ENCODE measurements around the gene DHX35.

DHX35 gene

DNA sequence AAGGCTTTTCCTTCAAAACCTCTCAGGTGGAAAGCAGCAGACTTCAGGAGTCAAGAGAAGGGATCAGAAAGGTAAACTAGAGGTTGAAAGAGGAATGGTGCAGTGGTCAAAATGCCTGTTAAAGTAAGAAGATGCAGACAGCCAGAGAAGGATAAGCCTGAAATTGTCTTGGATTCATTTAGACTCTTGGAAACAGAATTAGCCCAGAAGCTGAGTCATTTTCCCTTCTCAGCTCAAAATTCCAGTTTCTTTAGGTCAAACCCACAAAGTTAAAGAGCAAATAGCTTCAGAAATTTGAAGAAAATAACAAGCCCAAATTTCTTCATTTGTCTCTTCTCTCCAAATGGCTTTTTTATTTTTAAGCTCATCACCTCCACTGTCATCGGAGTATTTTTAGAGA is 73.9 kb downstream of the DHX35 start:
- DNase-seq (ENCODE audit: low read depth), result no peak
- in situ Hi-C loops (cut with HindIII; ENCODE audit: low sequenced_read_pairs), result no loop called here

DNA sequence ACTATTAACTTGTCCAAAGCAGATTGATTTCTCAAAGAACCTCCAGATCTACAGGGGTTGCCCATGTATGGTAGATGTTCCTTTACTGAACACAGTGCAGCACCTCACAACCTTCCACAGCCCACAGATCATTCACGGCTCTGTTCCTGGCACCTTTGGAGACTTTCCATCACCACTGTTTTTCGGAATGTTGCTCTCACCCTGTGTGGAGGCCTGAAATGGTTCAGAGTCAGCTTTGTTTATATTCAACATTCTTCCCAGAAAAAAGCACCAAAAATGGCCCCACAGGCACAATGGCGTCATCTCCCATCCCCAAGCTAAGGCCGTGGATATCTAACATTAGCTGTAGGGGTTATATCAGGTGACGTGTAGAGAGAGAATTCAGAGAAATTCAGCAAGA is 74.7 kb downstream of the DHX35 start:
- in situ Hi-C loops (cut with HindIII; ENCODE audit: low sequenced_read_pairs), result no loop called here
- TF ChIP-seq, protein P1, sequence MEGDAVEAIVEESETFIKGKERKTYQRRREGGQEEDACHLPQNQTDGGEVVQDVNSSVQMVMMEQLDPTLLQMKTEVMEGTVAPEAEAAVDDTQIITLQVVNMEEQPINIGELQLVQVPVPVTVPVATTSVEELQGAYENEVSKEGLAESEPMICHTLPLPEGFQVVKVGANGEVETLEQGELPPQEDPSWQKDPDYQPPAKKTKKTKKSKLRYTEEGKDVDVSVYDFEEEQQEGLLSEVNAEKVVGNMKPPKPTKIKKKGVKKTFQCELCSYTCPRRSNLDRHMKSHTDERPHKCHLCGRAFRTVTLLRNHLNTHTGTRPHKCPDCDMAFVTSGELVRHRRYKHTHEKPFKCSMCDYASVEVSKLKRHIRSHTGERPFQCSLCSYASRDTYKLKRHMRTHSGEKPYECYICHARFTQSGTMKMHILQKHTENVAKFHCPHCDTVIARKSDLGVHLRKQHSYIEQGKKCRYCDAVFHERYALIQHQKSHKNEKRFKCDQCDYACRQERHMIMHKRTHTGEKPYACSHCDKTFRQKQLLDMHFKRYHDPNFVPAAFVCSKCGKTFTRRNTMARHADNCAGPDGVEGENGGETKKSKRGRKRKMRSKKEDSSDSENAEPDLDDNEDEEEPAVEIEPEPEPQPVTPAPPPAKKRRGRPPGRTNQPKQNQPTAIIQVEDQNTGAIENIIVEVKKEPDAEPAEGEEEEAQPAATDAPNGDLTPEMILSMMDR (IDR thresholded peaks at IDR 0.05; ENCODE audit: low read depth, low read length, missing control alignments), result no peak
- H3K4me3 ChIP-seq (ENCODE audit: low read depth, low read length), result no peak overlapping the region
- no peak for DNase-seq (ENCODE audit: low read depth)

More for the DNA sequence above, 73.9 kb downstream of the DHX35 start:
- H3K4me3 ChIP-seq (ENCODE audit: low read depth, low read length), result no peak overlapping the region
- TF ChIP-seq, protein P1 (IDR thresholded peaks at IDR 0.05; ENCODE audit: low read depth, low read length, missing control alignments), result no peak

DNA sequence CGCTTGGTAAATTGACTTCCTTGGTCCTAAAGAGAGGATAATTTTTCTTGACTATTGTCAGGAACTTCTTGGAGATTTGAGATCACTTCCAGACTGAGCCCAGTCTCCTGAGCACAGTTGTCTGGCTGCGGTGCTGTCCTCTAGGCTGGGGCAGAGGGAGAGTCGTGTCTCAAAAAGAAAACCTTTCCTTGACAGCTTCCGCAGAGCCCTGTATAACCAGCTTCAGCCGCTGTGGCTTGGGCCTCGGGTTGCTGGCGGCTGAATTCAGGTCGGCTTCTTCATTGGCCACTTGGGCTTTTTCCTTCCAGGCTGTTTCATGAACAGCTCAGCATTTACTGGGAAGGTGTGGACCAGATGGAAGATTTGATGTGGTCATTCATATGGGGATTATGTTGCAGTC is 75.9 kb downstream of the DHX35 start:
- no peak for DNase-seq (ENCODE audit: low read depth)
- in situ Hi-C loops (cut with HindIII; ENCODE audit: low sequenced_read_pairs), result no loop called here
- H3K4me3 ChIP-seq (ENCODE audit: low read depth, low read length), result no peak overlapping the region
- TF ChIP-seq, protein P1 (IDR thresholded peaks at IDR 0.05; ENCODE audit: low read depth, low read length, missing control alignments), result no peak

DNA sequence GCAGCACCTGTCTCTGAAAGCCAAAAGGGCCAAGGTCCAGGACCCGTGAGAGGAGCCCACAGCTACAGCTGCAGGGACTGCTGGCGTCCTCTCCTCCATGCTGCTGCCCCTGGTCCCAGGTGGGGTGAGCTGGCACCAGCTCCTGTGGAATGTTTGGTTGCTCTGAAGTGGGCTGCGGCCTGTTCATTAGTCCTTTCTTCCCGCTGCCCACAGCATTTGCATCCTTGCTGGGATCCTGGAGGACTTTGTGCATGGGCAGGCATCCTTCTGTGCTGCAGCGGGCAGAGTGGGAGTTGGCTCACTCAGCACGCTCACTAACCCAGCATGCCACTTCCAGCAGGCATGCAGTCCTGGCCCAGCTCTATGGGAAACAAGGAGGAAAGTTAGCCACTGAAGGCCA is 76.4 kb downstream of the DHX35 start:
- TF ChIP-seq, protein P1 (IDR thresholded peaks at IDR 0.05; ENCODE audit: low read depth, low read length, missing control alignments), result no peak
- no peak overlapping the region for H3K4me3 ChIP-seq (ENCODE audit: low read depth, low read length)
- in situ Hi-C loops (cut with HindIII; ENCODE audit: low sequenced_read_pairs), result no loop called here
- no peak for DNase-seq (ENCODE audit: low read depth)

DNA sequence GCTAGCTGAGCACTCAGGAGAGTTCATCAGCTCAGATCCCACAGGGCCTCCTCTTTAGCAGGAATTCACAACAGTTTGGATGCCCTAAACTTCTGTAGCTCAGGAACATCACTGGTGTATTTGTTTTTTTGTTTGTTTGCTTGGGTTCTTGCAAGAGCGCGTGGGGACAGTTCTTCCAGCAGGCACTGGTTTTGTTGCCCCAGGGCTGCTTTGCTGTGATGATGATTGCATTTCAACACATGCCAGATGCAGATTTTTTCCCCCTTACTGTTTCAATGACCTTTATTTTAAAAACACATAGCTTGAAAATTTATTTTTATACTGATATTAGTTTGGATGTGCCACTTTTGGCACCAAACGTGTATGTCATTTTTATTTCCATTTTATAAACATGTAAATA is 77.1 kb downstream of the DHX35 start:
- DNase-seq (ENCODE audit: low read depth), result no peak
- in situ Hi-C loops (cut with HindIII; ENCODE audit: low sequenced_read_pairs), result no loop called here
- H3K4me3 ChIP-seq (ENCODE audit: low read depth, low read length), result no peak overlapping the region
- TF ChIP-seq, protein P1 (IDR thresholded peaks at IDR 0.05; ENCODE audit: low read depth, low read length, missing control alignments), result no peak

DNA sequence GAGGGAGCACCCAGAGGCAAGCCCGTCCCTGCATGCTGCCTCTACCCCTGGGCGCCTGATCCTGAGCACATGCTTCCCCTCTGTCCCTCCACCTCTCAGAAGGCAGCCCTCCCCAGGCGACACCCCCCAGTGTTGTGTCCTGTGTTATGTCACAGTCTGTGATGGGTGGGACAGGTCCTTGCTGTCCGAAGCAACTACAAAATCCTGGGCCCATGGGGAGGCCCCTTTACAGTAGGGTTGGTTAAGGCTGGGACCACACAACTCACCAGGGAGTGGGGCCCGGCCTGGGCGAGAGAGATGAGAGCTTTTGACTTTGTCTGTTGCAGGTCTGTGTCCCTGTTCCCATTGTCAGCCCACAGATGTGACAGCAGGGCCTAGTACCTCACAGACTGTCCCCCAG is 78.0 kb downstream of the DHX35 start:
- H3K4me3 ChIP-seq (ENCODE audit: low read depth, low read length), result no peak overlapping the region
- no peak for DNase-seq (ENCODE audit: low read depth)
- in situ Hi-C loops (cut with HindIII; ENCODE audit: low sequenced_read_pairs), result no loop called here
- TF ChIP-seq, protein P1 (IDR thresholded peaks at IDR 0.05; ENCODE audit: low read depth, low read length, missing control alignments), result no peak

DNA sequence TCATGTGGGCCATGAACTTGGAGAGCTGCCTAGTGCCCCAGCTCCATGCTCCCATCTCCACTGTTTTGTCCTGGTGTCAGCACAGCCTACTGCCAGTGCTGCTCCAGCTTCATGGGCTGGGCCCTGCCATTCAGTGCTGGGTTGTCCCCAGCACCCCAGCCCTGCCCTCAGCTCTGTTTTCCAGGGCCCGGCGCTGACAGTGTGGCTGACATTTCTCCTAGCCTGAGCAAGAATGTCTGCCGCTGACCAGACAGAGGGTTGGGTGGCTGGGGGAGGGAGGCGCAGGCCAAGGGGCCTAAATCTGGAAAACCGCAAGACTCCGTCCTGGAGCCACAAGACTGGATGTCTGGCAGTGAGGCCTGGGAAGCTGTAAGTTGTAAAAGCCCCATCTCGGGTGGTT is 78.9 kb downstream of the DHX35 start:
- TF ChIP-seq, protein P1 (IDR thresholded peaks at IDR 0.05; ENCODE audit: low read depth, low read length, missing control alignments), result no peak
- in situ Hi-C loops (cut with HindIII; ENCODE audit: low sequenced_read_pairs), result no loop called here
- DNase-seq (ENCODE audit: low read depth), result no peak
- H3K4me3 ChIP-seq (ENCODE audit: low read depth, low read length), result no peak overlapping the region

Data from astrocyte of the cerebellum (primary cell).